ENCODE data around the gene MRPL34. TPM values are rescaled to one million over a fixed set of nuclear protein-coding genes. Genes with fewer than 3 reads are reported as not detected.
A peak's percentile ranks its signal among the peaks of the same experiment; 100 is the strongest.
"Not testable (repeated sequence)": the region's sequence is repeated elsewhere in the genome, so short reads cannot be mapped to it uniquely, and the experiment has no call there.

Gene MRPL34
- total and polyA plus RNA-seq, 3 experiments from 2014 or later, result 136 to 227 (median 138) TPM

GRCh38 chr19:17289489-17289888, 16.2 kb upstream of the MRPL34 start:
- H3K36me3 ChIP-seq (ENCODE audit: insufficient read depth, low read length), result no peaks in the 10 kb centered on the region
- no peak overlapping the region for H3K4me3 Mint-ChIP-seq
- CTCF ChIA-PET, result interaction anchor here (0.6 to 3.9 kb wide), 2 partner anchors 8 to 29 kb away, joined by 3 to 23 read pairs; partner anchors contain the start of gene ANKLE1
- no peak overlapping the region for H3K27ac Mint-ChIP-seq
- H3K27ac ChIP-seq (ENCODE audit: low read depth, low read length), result no peak overlapping the region
- no peak overlapping the region for H3K4me3 ChIP-seq (ENCODE audit: low read length)
- no peaks in the 10 kb centered on the region for H3K27me3 ChIP-seq (ENCODE audit: insufficient read depth, low read length, poor library complexity, severe bottlenecking)
- H3K27me3 Mint-ChIP-seq, result peaks cover 1 to 8% of the 10 kb centered on the region in 2 donors
- peaks cover 3 to 7% (median 5%) of the 10 kb centered on the region in 3 donors for H3K4me1 Mint-ChIP-seq
- peaks cover 0 to 2% (median 0%) of the 10 kb centered on the region in 3 donors for H3K36me3 Mint-ChIP-seq
- no peaks in the 10 kb centered on the region for H3K9me3 ChIP-seq (ENCODE audit: low read length)
- POLR2A ChIA-PET, result no interaction called here
- no peak for DNase-seq
- no peaks in the 10 kb centered on the region for H3K4me1 ChIP-seq (ENCODE audit: insufficient read depth, low read length)
- no peaks in the 10 kb centered on the region for H3K9me3 Mint-ChIP-seq

- Mint-ChIP-seq H3K36me3 (peaks cover 0 to 10% (median 0%) of the 10 kb centered on the region in 3 donors), H3K27me3 (peaks cover 1 to 5% of the 10 kb centered on the region in 2 donors), H3K9me3 (no peaks in the 10 kb centered on the region), H3K4me1 (peaks cover 3 to 7% (median 5%) of the 10 kb centered on the region in 3 donors), H3K27ac (peak overlapping the region in 6 of 8 donors; percentile 22 to 88 (median 52)), H3K4me3 (peak overlapping the region; percentile 84 to 94 (median 88))
- H3K4me1 ChIP-seq (ENCODE audit: insufficient read depth, low read length), result no peaks in the 10 kb centered on the region
- H3K4me3 ChIP-seq (ENCODE audit: low read length), result peak overlapping the region; percentile 79
- no peaks in the 10 kb centered on the region for H3K9me3 ChIP-seq (ENCODE audit: low read length)
- ChIA-PET POLR2A (interaction anchor here (1.0 kb wide), 3 partner anchors 11 to 25 kb away, joined by 3 to 8 read pairs (median 3); partner anchors contain the start of genes ABHD8, BABAM1 and MRPL34), CTCF (interaction anchor here (0.6 to 3.9 kb wide), 17 partner anchors 10 to 172 kb away, joined by 3 to 23 read pairs (median 4); partner anchors contain the start of genes ABHD8, ANKLE1, BABAM1 and DDA1)
- H3K27ac ChIP-seq (ENCODE audit: low read depth, low read length), result peak overlapping the region; percentile 31
- DNase-seq, result peak; percentile 69 to 82 (median 76)
- H3K36me3 ChIP-seq (ENCODE audit: insufficient read depth, low read length), result no peaks in the 10 kb centered on the region
- no peaks in the 10 kb centered on the region for H3K27me3 ChIP-seq (ENCODE audit: insufficient read depth, low read length, poor library complexity, severe bottlenecking)
These were observed 13.2 kb upstream of the MRPL34 start for GRCh38 chr19:17292301-17293074.

DNA sequence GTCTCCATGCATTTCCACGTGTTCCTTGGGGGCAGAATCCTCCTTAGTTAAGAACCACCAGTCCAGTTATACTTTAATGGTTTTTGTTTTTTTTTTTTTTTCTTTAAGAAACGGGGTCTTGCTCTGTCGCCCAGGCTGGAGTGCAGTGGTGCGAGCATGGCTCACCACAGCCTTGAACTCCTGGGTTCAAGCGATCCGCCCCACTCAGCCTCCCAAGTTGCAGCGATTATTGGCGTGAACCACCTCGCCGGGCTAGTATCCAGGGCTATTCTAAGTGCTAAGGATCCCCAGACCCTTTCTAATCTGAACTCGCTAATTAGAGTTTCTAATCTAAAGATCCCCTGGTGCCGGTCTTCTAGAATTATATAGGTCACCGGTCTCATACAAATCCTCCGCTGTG, 12.1 kb upstream of the MRPL34 start:
- H3K4me3 Mint-ChIP-seq, result peak overlapping the region in 2 of 7 donors; percentile 27 to 54
- Histone ChIP-seq H3K27me3 (ENCODE audit: insufficient read depth, low read length, poor library complexity, severe bottlenecking) (no peaks in the 10 kb centered on the region), H3K27ac (ENCODE audit: low read depth, low read length) (no peak overlapping the region), H3K4me3 (ENCODE audit: low read length) (no peak overlapping the region), H3K36me3 (ENCODE audit: insufficient read depth, low read length) (no peaks in the 10 kb centered on the region), H3K4me1 (ENCODE audit: insufficient read depth, low read length) (no peaks in the 10 kb centered on the region), H3K9me3 (ENCODE audit: low read length) (no peaks in the 10 kb centered on the region)
- peaks cover 0 to 1% of the 10 kb centered on the region in 2 donors for H3K27me3 Mint-ChIP-seq
- ChIA-PET POLR2A (no interaction called here), CTCF (interaction anchor here (0.7 to 3.9 kb wide), 13 partner anchors 10 to 96 kb away, joined by 3 to 23 read pairs (median 5); partner anchors contain the start of genes ABHD8, ANKLE1, BABAM1 and DDA1)
- H3K4me1 Mint-ChIP-seq, result peaks cover 3 to 7% (median 5%) of the 10 kb centered on the region in 3 donors
- no peak for DNase-seq
- peaks cover 0 to 14% (median 0%) of the 10 kb centered on the region in 3 donors for H3K36me3 Mint-ChIP-seq
- no peaks in the 10 kb centered on the region for H3K9me3 Mint-ChIP-seq
- H3K27ac Mint-ChIP-seq, result no peak overlapping the region

DNA sequence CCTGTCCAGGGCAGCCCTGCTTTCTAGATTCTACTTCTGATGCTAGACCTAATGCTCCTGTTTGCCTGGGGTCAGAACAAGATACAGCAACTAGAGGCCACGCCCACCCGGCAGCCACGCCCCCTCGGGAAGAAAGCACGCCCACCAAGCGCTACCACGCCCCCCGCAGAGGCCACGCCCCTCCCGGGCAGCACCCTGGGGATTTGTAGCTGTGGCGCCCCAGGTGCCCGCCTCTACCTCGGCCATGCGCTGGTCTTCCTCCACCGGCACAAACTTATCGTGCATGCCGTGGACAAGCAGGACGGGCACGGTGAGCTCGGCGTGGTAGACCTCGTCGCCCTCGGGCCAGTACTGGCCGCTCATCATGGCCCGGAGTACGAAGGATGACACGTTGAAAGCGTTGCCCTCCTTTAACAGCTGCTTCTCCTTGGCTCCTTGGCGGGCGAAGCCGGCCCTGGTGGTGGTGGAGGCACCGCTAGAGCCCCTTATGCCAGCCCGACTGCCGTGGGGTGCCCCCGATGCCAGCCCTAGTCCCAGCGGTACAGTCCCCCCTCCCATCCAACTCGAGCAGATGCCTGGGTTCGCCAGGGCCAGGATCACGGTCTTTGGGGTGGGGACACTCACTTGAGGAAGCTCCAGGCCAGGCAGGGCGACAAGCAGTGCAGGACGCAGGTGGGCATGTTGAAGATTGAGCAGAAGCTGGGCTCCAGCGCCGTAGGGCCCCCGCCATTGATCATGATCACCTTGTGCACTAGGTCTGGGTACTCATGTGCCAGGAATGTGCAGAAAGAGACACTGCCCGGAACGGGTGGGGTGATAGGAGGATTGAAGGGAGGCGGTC, 11.4 kb upstream of the MRPL34 start:
- no peak overlapping the region for H3K27ac Mint-ChIP-seq
- Histone ChIP-seq H3K36me3 (ENCODE audit: insufficient read depth, low read length) (no peaks in the 10 kb centered on the region), H3K9me3 (ENCODE audit: low read length) (no peaks in the 10 kb centered on the region), H3K27ac (ENCODE audit: low read depth, low read length) (no peak overlapping the region), H3K4me3 (ENCODE audit: low read length) (no peak overlapping the region), H3K27me3 (ENCODE audit: insufficient read depth, low read length, poor library complexity, severe bottlenecking) (no peaks in the 10 kb centered on the region), H3K4me1 (ENCODE audit: insufficient read depth, low read length) (no peaks in the 10 kb centered on the region)
- peak; percentile 29 to 58 (median 38) for DNase-seq
- no peaks in the 10 kb centered on the region for H3K9me3 Mint-ChIP-seq
- ChIA-PET CTCF (interaction anchor here (0.9 to 1.5 kb wide), 4 partner anchors 10 to 95 kb away, joined by 3 to 4 read pairs (median 3); partner anchors contain the start of gene BABAM1), POLR2A (no interaction called here)
- H3K27me3 Mint-ChIP-seq, result peaks cover 0 to 1% of the 10 kb centered on the region in 2 donors
- peaks cover 0 to 14% (median 0%) of the 10 kb centered on the region in 3 donors for H3K36me3 Mint-ChIP-seq
- H3K4me1 Mint-ChIP-seq, result peaks cover 3 to 7% (median 5%) of the 10 kb centered on the region in 3 donors
- peak overlapping the region in 2 of 7 donors; percentile 27 to 54 for H3K4me3 Mint-ChIP-seq

DNA sequence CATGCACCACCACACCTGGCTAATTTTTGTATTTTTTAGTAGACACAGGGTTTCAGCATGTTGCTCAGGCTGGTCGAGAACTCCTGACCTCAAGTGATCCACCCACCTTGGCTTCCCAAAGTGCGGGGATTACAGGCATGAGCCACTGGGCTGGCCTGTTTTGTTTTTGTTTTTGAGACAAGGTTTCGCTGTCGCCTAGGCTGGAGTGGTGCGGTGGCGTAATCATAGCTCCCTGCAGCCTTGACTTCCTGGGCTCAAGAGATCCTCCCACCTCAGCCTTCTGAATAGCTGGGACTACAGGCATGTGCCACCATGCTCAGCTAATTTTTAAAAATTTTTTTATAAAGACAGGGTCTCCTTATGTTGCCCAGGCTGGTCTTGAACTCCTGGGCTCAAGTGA, 10.1 kb upstream of the MRPL34 start:
- H3K27ac Mint-ChIP-seq; H3K9me3 Mint-ChIP-seq; H3K4me1 ChIP-seq (ENCODE audit: insufficient read depth, low read length); H3K4me3 Mint-ChIP-seq; H3K27me3 ChIP-seq (ENCODE audit: insufficient read depth, low read length, poor library complexity, severe bottlenecking); H3K4me1 Mint-ChIP-seq; H3K4me3 ChIP-seq (ENCODE audit: low read length); POLR2A ChIA-PET; H3K27me3 Mint-ChIP-seq; DNase-seq; H3K9me3 ChIP-seq (ENCODE audit: low read length); H3K36me3 ChIP-seq (ENCODE audit: insufficient read depth, low read length); H3K27ac ChIP-seq (ENCODE audit: low read depth, low read length): not testable (repeated sequence)
- H3K36me3 Mint-ChIP-seq, result peaks cover 0 to 14% (median 0%) of the 10 kb centered on the region in 3 donors
- CTCF ChIA-PET, result interaction anchor here (1.4 kb wide), 2 partner anchors 9 to 22 kb away, joined by 3 read pairs; no protein-coding TSS in a partner anchor

DNA sequence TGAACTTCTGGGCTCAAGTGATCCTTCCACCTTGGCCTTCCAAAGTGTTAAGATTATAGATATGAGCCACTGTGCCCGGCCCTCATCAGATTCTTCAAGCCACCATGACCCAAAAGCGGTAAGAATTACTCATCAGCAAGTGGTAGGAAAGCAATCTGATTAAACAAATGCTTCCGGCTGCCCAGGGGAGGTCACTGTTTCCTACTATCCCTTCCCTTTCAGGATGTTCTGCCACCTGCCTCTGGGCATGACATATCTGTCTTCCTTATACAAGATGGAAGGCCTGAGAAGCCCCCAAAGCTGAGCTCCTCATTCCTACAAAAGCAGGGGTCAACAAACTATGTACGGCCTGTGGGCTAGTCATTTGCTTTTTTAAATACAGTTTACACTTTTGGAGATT, 9.4 kb upstream of the MRPL34 start:
- CTCF ChIA-PET, result interaction anchor here (1.3 to 1.4 kb wide), 2 partner anchors 9 to 22 kb away, joined by 3 to 4 read pairs; no protein-coding TSS in a partner anchor
- Histone ChIP-seq H3K4me3 (ENCODE audit: low read length) (no peak overlapping the region), H3K4me1 (ENCODE audit: insufficient read depth, low read length) (no peaks in the 10 kb centered on the region), H3K27me3 (ENCODE audit: insufficient read depth, low read length, poor library complexity, severe bottlenecking) (no peaks in the 10 kb centered on the region), H3K36me3 (ENCODE audit: insufficient read depth, low read length) (no peaks in the 10 kb centered on the region), H3K27ac (ENCODE audit: low read depth, low read length) (no peak overlapping the region), H3K9me3 (ENCODE audit: low read length) (no peaks in the 10 kb centered on the region)
- DNase-seq, result no peak
- POLR2A ChIA-PET, result interaction anchor here (0.7 kb wide), 1 partner anchor 39 kb away, joined by 5 read pairs; no protein-coding TSS in a partner anchor
- H3K27me3 Mint-ChIP-seq, result peaks cover 0 to 1% of the 10 kb centered on the region in 2 donors
- peaks cover 0 to 14% (median 0%) of the 10 kb centered on the region in 3 donors for H3K36me3 Mint-ChIP-seq
- H3K9me3 Mint-ChIP-seq, result no peaks in the 10 kb centered on the region
- peaks cover 3 to 7% (median 5%) of the 10 kb centered on the region in 3 donors for H3K4me1 Mint-ChIP-seq
- no peak overlapping the region for H3K4me3 Mint-ChIP-seq
- peak overlapping the region in 1 of 8 donors; percentile 54 for H3K27ac Mint-ChIP-seq

DNA sequence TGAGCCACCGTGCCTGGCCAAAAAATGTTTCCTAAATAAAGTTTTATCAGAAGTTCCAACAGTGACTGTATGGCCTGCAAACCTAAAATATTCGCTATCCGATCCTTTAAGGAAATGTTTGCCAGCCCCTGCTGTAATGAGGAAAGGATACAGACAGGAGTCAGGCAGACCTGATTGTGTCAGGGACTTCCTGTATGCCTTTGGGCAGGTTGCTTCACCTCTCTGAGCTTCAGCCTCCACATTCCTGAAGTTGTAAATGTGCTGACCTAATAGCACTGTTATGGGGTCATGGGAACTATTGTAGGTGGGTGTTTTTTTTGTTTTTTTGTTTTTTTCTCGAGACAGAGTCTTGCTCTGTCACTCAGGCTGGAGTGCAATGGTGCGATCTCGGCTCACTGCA, 8.7 kb upstream of the MRPL34 start:
- Histone ChIP-seq H3K27ac (ENCODE audit: low read depth, low read length) (no peak overlapping the region), H3K9me3 (ENCODE audit: low read length) (no peaks in the 10 kb centered on the region), H3K4me1 (ENCODE audit: insufficient read depth, low read length) (peaks cover under 1% of the 10 kb centered on the region), H3K27me3 (ENCODE audit: insufficient read depth, low read length, poor library complexity, severe bottlenecking) (no peaks in the 10 kb centered on the region), H3K4me3 (ENCODE audit: low read length) (no peak overlapping the region), H3K36me3 (ENCODE audit: insufficient read depth, low read length) (no peaks in the 10 kb centered on the region)
- peaks cover 4 to 9% (median 7%) of the 10 kb centered on the region in 3 donors for H3K4me1 Mint-ChIP-seq
- no peak overlapping the region for H3K4me3 Mint-ChIP-seq
- POLR2A ChIA-PET, result no interaction called here
- DNase-seq, result no peak
- CTCF ChIA-PET, result interaction anchor here (1.3 to 1.4 kb wide), 2 partner anchors 8 to 21 kb away, joined by 3 to 4 read pairs; no protein-coding TSS in a partner anchor
- H3K9me3 Mint-ChIP-seq, result no peaks in the 10 kb centered on the region
- H3K27ac Mint-ChIP-seq, result no peak overlapping the region
- H3K36me3 Mint-ChIP-seq, result peaks cover 0 to 14% (median 0%) of the 10 kb centered on the region in 3 donors
- peaks cover 0 to 1% of the 10 kb centered on the region in 2 donors for H3K27me3 Mint-ChIP-seq

Measured in CD8-positive, alpha-beta memory T cell (primary cell).